ENCODE measurements around the gene ARSK.
A peak's percentile ranks its signal among the peaks of the same experiment; 100 is the strongest.

ARSK gene

DNA sequence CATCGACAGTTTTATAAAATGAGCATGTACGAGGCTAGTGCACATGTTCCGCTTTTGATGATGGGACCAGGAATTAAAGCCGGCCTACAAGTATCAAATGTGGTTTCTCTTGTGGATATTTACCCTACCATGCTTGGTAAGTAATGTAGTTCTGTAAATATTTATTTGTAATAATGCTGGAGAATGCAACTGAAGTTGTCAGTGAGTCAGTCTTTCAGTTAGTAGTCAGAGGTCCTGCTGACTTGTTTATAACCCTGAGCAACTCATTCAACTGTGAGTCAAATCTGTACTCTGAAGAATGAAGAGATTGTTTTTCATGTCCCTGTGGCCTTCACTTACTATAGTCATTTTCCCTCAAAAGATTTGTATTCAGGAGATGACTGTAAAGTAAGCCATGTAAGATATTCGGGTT, 36.6 kb downstream of the ARSK start:
- H3K27ac Mint-ChIP-seq, result no peak overlapping the region
- no peak overlapping the region for H3K4me3 Mint-ChIP-seq
- peaks cover 12% of the 10 kb centered on the region for H3K4me1 Mint-ChIP-seq (ENCODE audit: low read depth)
- no peaks in the 10 kb centered on the region for H3K36me3 Mint-ChIP-seq (ENCODE audit: low read depth)
- H3K27me3 Mint-ChIP-seq, result no peaks in the 10 kb centered on the region
- intact Hi-C loops (cut with micrococcal nuclease), result no loop called here
- H3K9me3 Mint-ChIP-seq, result no peaks in the 10 kb centered on the region

DNA sequence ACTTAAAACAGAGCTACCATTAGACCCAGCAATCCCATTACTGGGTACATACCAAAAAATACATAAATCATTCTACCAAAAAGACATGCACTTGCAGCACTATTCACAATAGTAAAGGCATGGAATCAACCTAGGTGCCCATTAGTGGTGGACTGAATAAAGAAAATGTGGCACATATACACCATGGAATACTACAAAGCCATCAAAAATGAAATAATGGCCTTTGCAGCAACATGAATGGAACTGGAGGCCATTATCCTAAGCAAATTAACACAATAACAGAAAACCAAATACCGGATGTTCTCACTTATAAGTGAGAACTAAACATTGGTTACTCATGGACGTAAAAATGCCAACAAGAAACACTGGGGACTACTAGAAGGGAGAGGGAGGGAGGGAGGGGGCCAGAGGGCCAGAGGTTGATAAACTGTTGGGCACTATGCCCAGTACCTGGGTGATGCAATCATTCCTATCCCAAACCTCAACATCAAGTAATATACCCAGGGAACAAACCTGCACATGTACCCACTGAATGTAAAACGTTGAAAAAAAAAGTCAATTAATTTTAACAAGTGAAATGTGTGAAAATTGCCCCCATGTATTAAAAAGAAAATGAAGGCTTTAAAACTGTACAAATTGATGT, 40.5 kb downstream of the ARSK start:
- H3K4me3 Mint-ChIP-seq, result no peak overlapping the region
- no peak overlapping the region for H3K27ac Mint-ChIP-seq
- H3K27me3 Mint-ChIP-seq, result no peaks in the 10 kb centered on the region
- H3K36me3 Mint-ChIP-seq (ENCODE audit: low read depth), result no peaks in the 10 kb centered on the region
- H3K4me1 Mint-ChIP-seq (ENCODE audit: low read depth), result peaks cover 6% of the 10 kb centered on the region
- no peaks in the 10 kb centered on the region for H3K9me3 Mint-ChIP-seq
- intact Hi-C loops (cut with micrococcal nuclease), result no loop called here

DNA sequence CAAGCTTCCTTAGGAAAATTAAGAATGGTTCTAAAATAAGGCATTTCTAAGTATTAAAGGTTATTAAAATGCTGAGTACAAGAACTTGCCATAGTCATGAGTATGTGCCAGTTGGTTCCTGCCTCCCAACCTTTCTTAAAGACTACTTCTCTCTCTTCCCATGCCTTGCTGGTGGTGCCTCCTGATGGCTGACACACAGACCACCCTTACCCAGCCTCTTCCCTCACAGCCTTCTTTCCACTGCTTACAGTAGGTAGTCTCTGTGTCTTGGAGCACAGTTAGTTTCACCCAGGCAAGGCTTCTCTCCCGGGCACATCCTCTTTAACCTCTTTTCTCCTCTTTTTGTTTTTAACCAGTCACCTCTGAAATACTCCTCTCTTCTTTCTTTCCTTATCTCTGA, 44.4 kb downstream of the ARSK start:
- Mint-ChIP-seq H3K9me3 (no peaks in the 10 kb centered on the region), H3K4me3 (no peak overlapping the region), H3K27ac (no peak overlapping the region), H3K4me1 (ENCODE audit: low read depth) (no peaks in the 10 kb centered on the region), H3K36me3 (ENCODE audit: low read depth) (no peaks in the 10 kb centered on the region), H3K27me3 (no peaks in the 10 kb centered on the region)
- intact Hi-C loops (cut with micrococcal nuclease), result no loop called here

DNA sequence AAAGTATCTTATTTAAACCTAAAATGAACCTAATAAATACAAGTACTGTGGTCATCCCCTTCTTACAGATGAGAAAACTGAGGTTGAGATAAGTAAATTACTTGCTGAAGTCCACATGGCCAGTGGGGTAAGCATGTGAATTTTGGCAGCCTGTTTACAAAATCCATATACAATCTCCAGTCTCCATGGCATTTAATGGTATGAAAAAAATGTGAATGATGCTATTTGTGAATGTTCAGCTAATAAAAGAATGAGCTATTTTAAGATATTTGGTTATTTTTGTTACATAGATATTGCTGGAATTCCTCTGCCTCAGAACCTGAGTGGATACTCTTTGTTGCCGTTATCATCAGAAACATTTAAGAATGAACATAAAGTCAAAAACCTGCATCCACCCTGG, 45.7 kb downstream of the ARSK start:
- Mint-ChIP-seq H3K4me3 (no peak overlapping the region), H3K27me3 (no peaks in the 10 kb centered on the region), H3K4me1 (ENCODE audit: low read depth) (no peaks in the 10 kb centered on the region), H3K36me3 (ENCODE audit: low read depth) (no peaks in the 10 kb centered on the region), H3K9me3 (no peaks in the 10 kb centered on the region), H3K27ac (no peak overlapping the region)
- intact Hi-C loops (cut with micrococcal nuclease), result no loop called here

DNA sequence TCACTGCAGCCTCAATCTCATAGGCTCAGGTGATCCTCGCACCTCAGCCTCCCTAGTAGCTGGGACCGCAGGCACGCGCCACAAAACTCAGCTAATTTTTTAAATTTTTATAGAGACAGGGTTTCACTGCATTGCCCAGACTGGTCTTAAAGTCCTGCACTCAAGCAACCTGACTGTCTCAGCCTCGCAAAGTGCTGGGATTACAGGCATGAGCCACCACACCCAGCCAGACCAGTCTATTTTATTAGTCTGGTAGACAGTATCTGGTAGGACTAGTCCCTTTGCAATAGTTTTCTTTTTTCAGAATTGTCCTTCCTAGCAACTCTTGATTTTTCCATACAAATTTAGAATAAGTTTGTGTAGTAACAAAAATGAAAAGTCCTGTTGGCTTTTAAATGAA, 50.9 kb downstream of the ARSK start:
- H3K27me3 Mint-ChIP-seq, result no peaks in the 10 kb centered on the region
- H3K4me3 Mint-ChIP-seq, result no peak overlapping the region
- H3K9me3 Mint-ChIP-seq, result no peaks in the 10 kb centered on the region
- no peaks in the 10 kb centered on the region for H3K4me1 Mint-ChIP-seq (ENCODE audit: low read depth)
- no peaks in the 10 kb centered on the region for H3K36me3 Mint-ChIP-seq (ENCODE audit: low read depth)
- no peak overlapping the region for H3K27ac Mint-ChIP-seq
- intact Hi-C loops (cut with micrococcal nuclease), result no loop called here

- Mint-ChIP-seq H3K9me3 (no peaks in the 10 kb centered on the region), H3K4me1 (ENCODE audit: low read depth) (no peaks in the 10 kb centered on the region), H3K27me3 (no peaks in the 10 kb centered on the region), H3K36me3 (ENCODE audit: low read depth) (no peaks in the 10 kb centered on the region), H3K27ac (no peak overlapping the region), H3K4me3 (no peak overlapping the region)
- intact Hi-C loops (cut with micrococcal nuclease), result no loop called here
These were observed 51.5 kb downstream of the ARSK start for GRCh38 chr5:95606419-95606818.

DNA sequence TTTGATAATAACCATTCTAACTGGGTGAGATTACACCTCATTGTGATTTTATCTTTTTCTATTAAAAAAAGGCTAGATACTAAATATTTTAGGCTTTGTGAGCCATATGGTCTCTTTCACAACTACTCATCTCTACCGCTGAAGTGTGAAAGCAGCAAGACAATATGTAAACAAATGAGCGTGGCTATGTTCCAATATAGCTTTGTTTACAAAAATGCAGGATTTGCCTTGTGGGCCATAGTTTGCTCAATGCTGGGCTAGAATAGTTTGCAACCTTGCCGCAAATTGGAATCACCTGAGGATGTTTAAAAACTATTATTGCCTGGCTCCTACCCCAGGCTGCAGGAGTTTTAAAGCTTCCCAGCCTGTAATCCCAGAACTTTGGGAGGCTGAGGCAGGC, 54.8 kb downstream of the ARSK start:
- no peaks in the 10 kb centered on the region for H3K36me3 Mint-ChIP-seq (ENCODE audit: low read depth)
- peaks cover 16% of the 10 kb centered on the region for H3K9me3 Mint-ChIP-seq
- H3K27ac Mint-ChIP-seq, result no peak overlapping the region
- no peaks in the 10 kb centered on the region for H3K4me1 Mint-ChIP-seq (ENCODE audit: low read depth)
- no peaks in the 10 kb centered on the region for H3K27me3 Mint-ChIP-seq
- H3K4me3 Mint-ChIP-seq, result no peak overlapping the region
- intact Hi-C loops (cut with micrococcal nuclease), result no loop called here

DNA sequence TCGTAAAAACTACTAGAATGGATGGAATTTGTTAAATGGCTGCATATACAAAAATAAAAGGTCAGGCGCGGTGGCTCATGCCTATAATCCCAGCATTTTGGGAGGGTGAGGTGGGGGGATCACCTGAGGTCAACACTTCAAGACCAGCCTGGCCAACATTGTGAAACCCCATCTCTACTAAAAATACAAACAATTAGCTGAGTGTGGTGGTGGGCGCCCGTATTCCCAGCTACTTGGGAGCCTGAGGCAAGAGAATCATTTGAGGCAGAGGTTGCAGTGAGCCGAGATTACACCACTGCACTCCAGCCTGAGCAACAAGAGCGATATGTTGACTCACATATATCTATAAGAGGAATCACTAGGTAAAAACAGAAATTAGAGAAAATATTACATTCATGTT, 55.6 kb downstream of the ARSK start:
- no peak overlapping the region for H3K4me3 Mint-ChIP-seq
- H3K27me3 Mint-ChIP-seq, result no peaks in the 10 kb centered on the region
- no peak overlapping the region for H3K27ac Mint-ChIP-seq
- intact Hi-C loops (cut with micrococcal nuclease), result no loop called here
- no peaks in the 10 kb centered on the region for H3K36me3 Mint-ChIP-seq (ENCODE audit: low read depth)
- peaks cover 16% of the 10 kb centered on the region for H3K9me3 Mint-ChIP-seq
- no peaks in the 10 kb centered on the region for H3K4me1 Mint-ChIP-seq (ENCODE audit: low read depth)

DNA sequence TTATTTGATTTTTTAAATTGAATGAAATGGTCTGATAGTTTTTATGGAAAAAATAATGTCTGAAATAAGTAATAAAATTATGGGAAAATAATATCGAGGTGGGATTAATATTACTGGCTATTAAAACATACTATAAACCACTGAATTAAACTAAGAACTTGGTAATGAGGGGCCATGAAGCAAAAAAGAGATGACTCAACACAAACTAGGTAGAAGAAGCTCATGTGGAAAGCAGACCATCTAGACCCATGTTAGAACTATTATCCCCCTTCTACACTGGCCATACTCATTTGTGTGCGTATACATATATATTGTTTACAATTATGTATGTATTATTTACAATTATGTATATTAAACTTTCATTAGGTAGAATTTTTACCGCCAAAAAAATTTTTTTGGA, 56.5 kb downstream of the ARSK start:
- peaks cover 16% of the 10 kb centered on the region for H3K9me3 Mint-ChIP-seq

DNA sequence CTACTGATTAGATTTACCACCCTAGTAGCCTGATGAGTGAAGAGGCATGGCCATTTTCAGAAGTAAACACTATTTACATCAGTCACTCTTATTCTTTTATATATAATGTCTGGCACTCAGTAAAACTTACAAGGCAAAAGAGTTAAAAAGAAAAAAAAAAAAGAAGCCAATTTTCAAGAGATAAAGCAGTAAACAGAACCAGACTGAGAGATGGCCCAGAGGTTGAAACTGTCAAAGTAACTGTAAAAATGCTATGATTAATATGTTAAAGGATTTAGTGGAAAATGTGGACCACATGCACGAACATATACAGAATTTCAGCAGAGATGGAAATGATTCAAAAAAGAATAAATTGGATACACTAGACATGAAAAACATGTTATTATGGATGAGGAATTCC, 58.6 kb downstream of the ARSK start:
- intact Hi-C loops (cut with micrococcal nuclease), result no loop called here
- H3K4me1 Mint-ChIP-seq (ENCODE audit: low read depth), result no peaks in the 10 kb centered on the region
- H3K36me3 Mint-ChIP-seq (ENCODE audit: low read depth), result no peaks in the 10 kb centered on the region
- no peak overlapping the region for H3K4me3 Mint-ChIP-seq
- H3K27me3 Mint-ChIP-seq, result peaks cover 8% of the 10 kb centered on the region
- peaks cover 16% of the 10 kb centered on the region for H3K9me3 Mint-ChIP-seq
- no peak overlapping the region for H3K27ac Mint-ChIP-seq

More for the DNA sequence above, 56.5 kb downstream of the ARSK start:
- Mint-ChIP-seq H3K36me3 (ENCODE audit: low read depth) (no peaks in the 10 kb centered on the region), H3K4me3 (no peak overlapping the region), H3K4me1 (ENCODE audit: low read depth) (no peaks in the 10 kb centered on the region), H3K27me3 (no peaks in the 10 kb centered on the region), H3K27ac (no peak overlapping the region)
- intact Hi-C loops (cut with micrococcal nuclease), result no loop called here

DNA sequence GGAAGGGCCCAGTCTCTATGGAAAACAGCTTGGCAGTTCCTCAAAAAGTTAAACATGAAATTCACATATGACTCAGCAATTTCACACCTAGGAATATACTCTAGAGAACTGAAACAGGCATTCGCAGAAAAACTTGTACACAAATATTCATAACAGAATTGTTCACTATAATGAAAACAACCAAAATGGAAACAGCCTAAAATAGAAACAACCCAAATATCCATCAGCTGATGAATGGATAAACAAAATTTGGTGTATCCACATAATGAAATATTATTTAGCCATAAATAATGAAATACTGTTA, 60.2 kb downstream of the ARSK start:
- Mint-ChIP-seq H3K36me3 (ENCODE audit: low read depth) (no peaks in the 10 kb centered on the region), H3K4me3 (no peak overlapping the region), H3K27ac (no peak overlapping the region), H3K4me1 (ENCODE audit: low read depth) (peaks cover 10% of the 10 kb centered on the region), H3K9me3 (peaks cover 16% of the 10 kb centered on the region), H3K27me3 (peaks cover 24% of the 10 kb centered on the region)
- intact Hi-C loops (cut with micrococcal nuclease), result no loop called here

DNA sequence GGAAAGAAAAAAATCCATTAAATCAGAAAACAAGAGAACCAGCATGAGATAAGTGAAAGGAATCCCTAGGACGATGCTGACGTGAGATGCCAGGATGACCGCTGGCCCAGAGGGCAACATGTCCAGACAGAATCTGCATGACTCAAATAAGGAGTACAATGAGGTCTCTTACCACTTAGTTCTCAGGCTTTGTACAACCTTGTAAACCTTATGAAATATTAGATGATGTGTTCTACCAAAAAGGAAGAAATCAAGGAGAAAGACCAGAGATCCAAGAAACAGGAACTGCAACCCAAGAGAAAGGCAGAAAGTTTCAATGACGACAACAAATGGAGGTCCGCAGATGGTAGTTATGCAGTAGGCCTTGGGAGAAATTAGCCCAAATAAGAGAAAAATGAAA, 62.2 kb downstream of the ARSK start:
- Mint-ChIP-seq H3K27me3 (peaks cover 37% of the 10 kb centered on the region), H3K9me3 (peaks cover 16% of the 10 kb centered on the region), H3K4me1 (ENCODE audit: low read depth) (peaks cover 24% of the 10 kb centered on the region), H3K27ac (no peak overlapping the region), H3K36me3 (ENCODE audit: low read depth) (no peaks in the 10 kb centered on the region), H3K4me3 (no peak overlapping the region)
- intact Hi-C loops (cut with micrococcal nuclease), result no loop called here

GRCh38 chr5:95619096-95619495, 64.2 kb downstream of the ARSK start:
- peaks cover 41% of the 10 kb centered on the region for H3K27me3 Mint-ChIP-seq
- H3K36me3 Mint-ChIP-seq (ENCODE audit: low read depth), result no peaks in the 10 kb centered on the region
- no peak overlapping the region for H3K27ac Mint-ChIP-seq
- no peak overlapping the region for H3K4me3 Mint-ChIP-seq
- intact Hi-C loops (cut with micrococcal nuclease), result no loop called here
- peaks cover 38% of the 10 kb centered on the region for H3K4me1 Mint-ChIP-seq (ENCODE audit: low read depth)
- peaks cover 3% of the 10 kb centered on the region for H3K9me3 Mint-ChIP-seq

GRCh38 chr5:95619514-95620029, 64.7 kb downstream of the ARSK start:
- H3K27ac Mint-ChIP-seq, result peak overlapping the region; percentile 69
- intact Hi-C loops (cut with micrococcal nuclease), result loop anchor here (5.0 kb wide), 1 partner anchor 62 kb away; the partner anchor contains the start of gene ARSK
- peak overlapping the region; percentile 73 for H3K4me3 Mint-ChIP-seq
- peaks cover 41% of the 10 kb centered on the region for H3K27me3 Mint-ChIP-seq
- H3K4me1 Mint-ChIP-seq (ENCODE audit: low read depth), result peaks cover 38% of the 10 kb centered on the region
- no peaks in the 10 kb centered on the region for H3K36me3 Mint-ChIP-seq (ENCODE audit: low read depth)
- no peaks in the 10 kb centered on the region for H3K9me3 Mint-ChIP-seq
